H9 (cell line): ENCODE measurements around the gene DHH. TPM values are rescaled to one million over a fixed set of nuclear protein-coding genes. Genes with fewer than 3 reads are reported as not detected.

Experiments
- DNase-seq: peaks from one replicate; pipeline ENCODE4 v3.0.0-alpha.2; 2017
- H2AFZ ChIP-seq: one replicate; pipeline ENCODE4 v1.6.1; 2013; ENCODE audit warnings: mild to moderate bottlenecking, low read length, control low read depth, moderate library complexity
- H2AK5ac ChIP-seq: 2 replicates; pipeline ENCODE4 v1.6.1; 2013; ENCODE audit warnings: low read length, control low read depth, mixed read lengths; ENCODE audit not compliant: insufficient read length
- H2BK120ac ChIP-seq: one replicate; pipeline ENCODE4 v1.6.1; 2013; ENCODE audit warnings: low read depth, mild to moderate bottlenecking, low read length, control low read depth, inconsistent platforms; ENCODE audit not compliant: poor library complexity, severe bottlenecking
- H2BK12ac ChIP-seq: 2 replicates; pipeline ENCODE4 v1.6.1; 2013; ENCODE audit warnings: low read length, control low read depth, mixed read lengths, low read depth; ENCODE audit not compliant: insufficient read length
- H2BK15ac ChIP-seq: 2 replicates; pipeline ENCODE4 v1.6.1; 2013; ENCODE audit warnings: low read depth, low read length, control low read depth
- H2BK20ac ChIP-seq: one replicate; pipeline ENCODE4 v1.6.1; 2013; ENCODE audit warnings: low read depth, mild to moderate bottlenecking, low read length, control low read depth, inconsistent platforms; ENCODE audit not compliant: poor library complexity, severe bottlenecking
- H2BK5ac ChIP-seq: 2 replicates; pipeline ENCODE4 v1.6.1; 2013; ENCODE audit warnings: low read length, control low read depth, mixed read lengths; ENCODE audit not compliant: insufficient read length
- H3K14ac ChIP-seq: 2 replicates; pipeline ENCODE4 v1.6.1; 2013; ENCODE audit warnings: low read length, control low read depth; ENCODE audit not compliant: insufficient read depth
- H3K18ac ChIP-seq: 2 replicates; pipeline ENCODE4 v1.6.1; 2013; ENCODE audit warnings: low read depth, mild to moderate bottlenecking, mixed read lengths, low read length, control low read depth; ENCODE audit not compliant: insufficient read length
- H3K23ac ChIP-seq: 2 replicates; pipeline ENCODE4 v1.6.1; 2013; ENCODE audit warnings: low read length, control low read depth, mixed read lengths, low read depth; ENCODE audit not compliant: insufficient read length
- H3K23me2 ChIP-seq: 2 replicates; pipeline ENCODE4 v1.6.1; 2013; ENCODE audit warnings: low read depth, mild to moderate bottlenecking, mixed read lengths, low read length, control low read depth; ENCODE audit not compliant: insufficient read length, poor library complexity, severe bottlenecking
- H3K27ac ChIP-seq: 2 replicates; pipeline ENCODE4 v1.5.1; 2013; ENCODE audit warnings: low read length, control low read depth, mixed read lengths, low read depth; ENCODE audit not compliant: insufficient read length
- H3K27me3 ChIP-seq: 2 replicates; pipeline ENCODE4 v1.6.1; 2013; ENCODE audit warnings: low read length, control low read depth, inconsistent platforms; ENCODE audit not compliant: insufficient read depth
- H3K4ac ChIP-seq: 2 replicates; pipeline ENCODE4 v1.6.1; 2013; ENCODE audit warnings: low read depth, mild to moderate bottlenecking, control low read depth, inconsistent platforms, low read length, moderate library complexity
- H3K4me1 ChIP-seq: 2 replicates; pipeline ENCODE4 v1.6.1; 2013; ENCODE audit warnings: low read length, control low read depth, inconsistent platforms; ENCODE audit not compliant: insufficient read depth
- H3K4me2 ChIP-seq: 2 replicates; pipeline ENCODE4 v1.6.1; 2013; ENCODE audit warnings: low read length, control low read depth, mixed read lengths; ENCODE audit not compliant: insufficient read length, insufficient read depth
- H3K56ac ChIP-seq: 2 replicates; pipeline ENCODE4 v1.6.1; 2013; ENCODE audit warnings: low read depth, mild to moderate bottlenecking, mixed read lengths, low read length, control low read depth; ENCODE audit not compliant: insufficient read length
- H3K79me1 ChIP-seq: 2 replicates; pipeline ENCODE4 v1.6.1; 2013; ENCODE audit warnings: low read depth, mild to moderate bottlenecking, moderate library complexity, low read length, control low read depth, inconsistent platforms; ENCODE audit not compliant: insufficient read depth, poor library complexity, severe bottlenecking
- H3K79me2 ChIP-seq: 2 replicates; pipeline ENCODE4 v1.6.1; 2013; ENCODE audit warnings: low read length, control low read depth, inconsistent platforms; ENCODE audit not compliant: insufficient read depth
- H3K9ac ChIP-seq: 2 replicates; pipeline ENCODE4 v1.6.1; 2013; ENCODE audit warnings: low read length, control low read depth, mixed read lengths; ENCODE audit not compliant: insufficient read length; ENCODE audit errors: extremely low read depth
- H3K9me3 ChIP-seq: one replicate; pipeline ENCODE4 v1.6.1; 2013; ENCODE audit warnings: low read depth, low read length, inconsistent platforms; ENCODE audit not compliant: control insufficient read depth
- H3T11ph ChIP-seq: one replicate; pipeline ENCODE4 v1.6.1; 2013; ENCODE audit warnings: mild to moderate bottlenecking, low read length, control low read depth, inconsistent platforms
- H4K20me1 ChIP-seq: one replicate; pipeline ENCODE4 v1.6.1; 2013; ENCODE audit not compliant: control insufficient read depth, insufficient read length, insufficient read depth
- H4K5ac ChIP-seq: 2 replicates; pipeline ENCODE4 v1.6.1; 2013; ENCODE audit warnings: low read depth, mild to moderate bottlenecking, mixed read lengths, low read length, control low read depth; ENCODE audit not compliant: insufficient read length
- H4K8ac ChIP-seq: replicated peaks from 2 replicates; pipeline ENCODE4 v1.6.1; 2013; ENCODE audit warnings: low read length, control low read depth, mixed read lengths, low read depth; ENCODE audit not compliant: insufficient read length
- H4K91ac ChIP-seq: 2 replicates; pipeline ENCODE4 v1.6.1; 2013; ENCODE audit warnings: low read depth, mild to moderate bottlenecking, moderate library complexity, mixed read lengths, low read length, control low read depth; ENCODE audit not compliant: insufficient read length
- H3K27ac Mint-ChIP-seq, 3 experiments: 2 replicates in 2 of 3; 3 replicates in 1 of 3; pipeline ENCODE4 v1.8.0; 2020 to 2021; ENCODE audit warnings: mixed read lengths in 3 of 3, mild to moderate bottlenecking in 1 of 3, moderate library complexity in 1 of 3
- H3K27me3 Mint-ChIP-seq: 2 replicates; pipeline ENCODE4 v1.8.0; 2021; ENCODE audit warnings: low read depth, mild to moderate bottlenecking, moderate library complexity, mixed read lengths
- H3K36me3 Mint-ChIP-seq, 3 experiments: 2 replicates in 2 of 3; 3 replicates in 1 of 3; pipeline ENCODE4 v1.8.0; 2020 to 2021; ENCODE audit warnings: low read depth in 3 of 3, mixed read lengths in 3 of 3; ENCODE audit not compliant: insufficient read depth in 1 of 3
- H3K4me1 Mint-ChIP-seq, 2 experiments: 2 replicates each; pipeline ENCODE4 v1.8.0; 2020; ENCODE audit warnings: mixed read lengths in 2 of 2
- H3K4me3 Mint-ChIP-seq, 2 experiments: 2 replicates in 1 of 2; 3 replicates in 1 of 2; pipeline ENCODE4 v1.8.0; 2020 to 2021; ENCODE audit warnings: mild to moderate bottlenecking in 2 of 2, mixed read lengths in 2 of 2, moderate library complexity in 1 of 2
- H3K9me3 Mint-ChIP-seq, 2 experiments: 2 replicates in 1 of 2; 3 replicates in 1 of 2; pipeline ENCODE4 v1.8.0; 2020; ENCODE audit warnings: mild to moderate bottlenecking in 2 of 2, mixed read lengths in 2 of 2, moderate library complexity in 1 of 2
- WGBS: extraction: QIAGEN DNeasy Blood & Tissue Kit; methylation state at CpG from one replicate; pipeline ENCODE4 v1.1.7; 2013; ENCODE audit warnings: missing lambda C conversion rate, low lambda C conversion rate, mixed read lengths; ENCODE audit not compliant: insufficient read length; ENCODE audit errors: extremely low coverage; 5-methylcytosine and 5-hydroxymethylcytosine counted together
- total RNA-seq: library from RNA; stranded (reverse); gene quantifications from 2 replicates; pipeline ENCODE4 v1.2.1, GENCODE V29; 2021
- TF ChIP-seq, protein P1 (sequence below): fragments of 200-600 bp; sonication (generic); conservative IDR thresholded peaks from 3 replicates; pipeline ENCODE4 v1.8.0; 2021; ENCODE audit warnings: antibody characterized with exemption, mild to moderate bottlenecking

Gene DHH
- total RNA-seq, 1 experiment from 2014 or later = 0.20 TPM

DNA sequence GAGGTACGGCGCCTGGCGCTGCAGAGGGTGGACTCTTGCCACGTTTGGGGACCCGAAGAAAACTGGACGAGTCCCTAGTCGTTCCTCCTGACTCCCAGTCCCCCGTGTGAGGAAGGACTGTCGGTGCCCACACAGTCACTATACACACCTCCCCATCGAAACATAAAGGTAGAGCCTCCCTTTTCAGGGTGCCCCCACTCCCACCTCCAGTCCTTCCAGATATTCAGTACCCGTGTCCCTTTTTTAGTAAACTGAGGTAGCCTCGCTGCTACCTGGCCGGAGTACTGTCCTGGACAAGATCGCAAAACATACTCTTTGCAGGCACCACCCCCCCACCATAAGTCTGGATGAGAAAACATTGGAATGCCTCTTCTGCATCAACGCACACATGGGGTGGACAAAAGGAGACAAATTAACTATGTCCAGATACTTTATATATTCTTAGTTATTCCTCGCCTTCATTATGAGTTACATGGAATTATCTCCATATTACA lies 33.4 kb downstream of the DHH start:
- TF ChIP-seq, protein P1, sequence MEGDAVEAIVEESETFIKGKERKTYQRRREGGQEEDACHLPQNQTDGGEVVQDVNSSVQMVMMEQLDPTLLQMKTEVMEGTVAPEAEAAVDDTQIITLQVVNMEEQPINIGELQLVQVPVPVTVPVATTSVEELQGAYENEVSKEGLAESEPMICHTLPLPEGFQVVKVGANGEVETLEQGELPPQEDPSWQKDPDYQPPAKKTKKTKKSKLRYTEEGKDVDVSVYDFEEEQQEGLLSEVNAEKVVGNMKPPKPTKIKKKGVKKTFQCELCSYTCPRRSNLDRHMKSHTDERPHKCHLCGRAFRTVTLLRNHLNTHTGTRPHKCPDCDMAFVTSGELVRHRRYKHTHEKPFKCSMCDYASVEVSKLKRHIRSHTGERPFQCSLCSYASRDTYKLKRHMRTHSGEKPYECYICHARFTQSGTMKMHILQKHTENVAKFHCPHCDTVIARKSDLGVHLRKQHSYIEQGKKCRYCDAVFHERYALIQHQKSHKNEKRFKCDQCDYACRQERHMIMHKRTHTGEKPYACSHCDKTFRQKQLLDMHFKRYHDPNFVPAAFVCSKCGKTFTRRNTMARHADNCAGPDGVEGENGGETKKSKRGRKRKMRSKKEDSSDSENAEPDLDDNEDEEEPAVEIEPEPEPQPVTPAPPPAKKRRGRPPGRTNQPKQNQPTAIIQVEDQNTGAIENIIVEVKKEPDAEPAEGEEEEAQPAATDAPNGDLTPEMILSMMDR = no peak
- no peak overlapping the region for H3K14ac ChIP-seq
- no peak overlapping the region for H2BK20ac ChIP-seq
- H4K91ac ChIP-seq = no peak overlapping the region
- no peak overlapping the region for H2BK15ac ChIP-seq
- Mint-ChIP-seq H3K27me3 (no peaks in the 10 kb centered on the region; the same call in 1 of the 2 replicates), H3K27ac (peak overlapping the region; percentile 84 to 99 (median 99)), H3K36me3 (peaks cover 0 to 3% (median 3%) of the 10 kb centered on the region in 3 experiments; a peak in 3 of 7 replicates), H3K9me3 (no peaks in the 10 kb centered on the region), H3K4me1 (peaks cover 42 to 50% of the 10 kb centered on the region in 2 experiments), H3K4me3 (peak overlapping the region; percentile 94 to 97)
- H2BK12ac ChIP-seq = no peak overlapping the region
- WGBS = no CpG with 5 or more reads among the region's 16 CpGs
- H2BK120ac ChIP-seq = no peak overlapping the region
- H3K27me3 ChIP-seq = no peaks in the 10 kb centered on the region
- no peak overlapping the region for H2AK5ac ChIP-seq
- no peak overlapping the region for H4K5ac ChIP-seq
- H2AFZ ChIP-seq = no peak overlapping the region
- H3K9ac ChIP-seq = peak overlapping the region; percentile 70
- no peak overlapping the region for H3K4ac ChIP-seq
- peaks cover 24% of the 10 kb centered on the region for H3K23me2 ChIP-seq
- no peaks in the 10 kb centered on the region for H3K9me3 ChIP-seq
- H3K4me1 ChIP-seq = peaks cover 10% of the 10 kb centered on the region
- H3K23ac ChIP-seq = no peak overlapping the region
- peak overlapping the region; percentile 85 for H3K4me2 ChIP-seq
- H3K79me2 ChIP-seq = peaks cover 33% of the 10 kb centered on the region
- no peak overlapping the region for H3K27ac ChIP-seq
- peaks cover 15% of the 10 kb centered on the region for H3K79me1 ChIP-seq
- H4K8ac ChIP-seq = no peak overlapping the region
- no peak overlapping the region for H3T11ph ChIP-seq
- H4K20me1 ChIP-seq = no peaks in the 10 kb centered on the region
- H3K18ac ChIP-seq = no peak overlapping the region
- H2BK5ac ChIP-seq = no peak overlapping the region
- DNase-seq = no peak
- no peak overlapping the region for H3K56ac ChIP-seq
